ENCODE measurements around the gene ERBB4.

Gene ERBB4

GRCh38 chr2:212147921-212148513 lies 390.6 kb downstream of the ERBB4 start:
- Histone ChIP-seq H3K4me3 (ENCODE audit: low read depth in 1 of 2, low read length in 1 of 2) (no peak overlapping the region), H3K27me3 (no peaks in the 10 kb centered on the region), H3K9me3 (no peaks in the 10 kb centered on the region), H3K4me1 (ENCODE audit: control insufficient read depth in 1 of 2, insufficient read depth in 1 of 2, low read depth in 1 of 2, low read length in 1 of 2) (no peaks in the 10 kb centered on the region), H3K27ac (no peak overlapping the region), H3K36me3 (no peaks in the 10 kb centered on the region)
- TF ChIP-seq, protein P1, sequence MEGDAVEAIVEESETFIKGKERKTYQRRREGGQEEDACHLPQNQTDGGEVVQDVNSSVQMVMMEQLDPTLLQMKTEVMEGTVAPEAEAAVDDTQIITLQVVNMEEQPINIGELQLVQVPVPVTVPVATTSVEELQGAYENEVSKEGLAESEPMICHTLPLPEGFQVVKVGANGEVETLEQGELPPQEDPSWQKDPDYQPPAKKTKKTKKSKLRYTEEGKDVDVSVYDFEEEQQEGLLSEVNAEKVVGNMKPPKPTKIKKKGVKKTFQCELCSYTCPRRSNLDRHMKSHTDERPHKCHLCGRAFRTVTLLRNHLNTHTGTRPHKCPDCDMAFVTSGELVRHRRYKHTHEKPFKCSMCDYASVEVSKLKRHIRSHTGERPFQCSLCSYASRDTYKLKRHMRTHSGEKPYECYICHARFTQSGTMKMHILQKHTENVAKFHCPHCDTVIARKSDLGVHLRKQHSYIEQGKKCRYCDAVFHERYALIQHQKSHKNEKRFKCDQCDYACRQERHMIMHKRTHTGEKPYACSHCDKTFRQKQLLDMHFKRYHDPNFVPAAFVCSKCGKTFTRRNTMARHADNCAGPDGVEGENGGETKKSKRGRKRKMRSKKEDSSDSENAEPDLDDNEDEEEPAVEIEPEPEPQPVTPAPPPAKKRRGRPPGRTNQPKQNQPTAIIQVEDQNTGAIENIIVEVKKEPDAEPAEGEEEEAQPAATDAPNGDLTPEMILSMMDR (IDR thresholded peaks at IDR 0.05) = no peak

DNA sequence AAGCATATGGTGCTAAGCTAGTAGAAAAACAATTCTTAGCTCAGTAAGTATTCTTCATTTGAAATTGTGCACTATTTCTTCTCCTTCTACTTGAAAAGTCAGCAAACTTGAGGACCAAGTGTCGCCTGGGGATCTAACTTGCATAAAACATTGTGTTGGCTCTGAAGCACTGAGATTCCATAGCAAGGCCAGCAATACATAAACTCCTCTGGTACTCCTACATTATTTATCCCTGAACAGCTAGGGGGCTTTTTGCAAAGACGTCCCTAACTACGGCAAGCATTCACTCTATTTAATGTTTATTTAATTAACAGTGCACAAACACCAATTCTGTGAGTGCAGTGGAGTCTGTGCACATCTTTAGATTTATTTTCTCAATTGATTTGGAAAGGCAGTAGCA lies 392.2 kb downstream of the ERBB4 start:
- Histone ChIP-seq H3K36me3 (no peaks in the 10 kb centered on the region), H3K27ac (no peak overlapping the region), H3K4me3 (ENCODE audit: low read depth in 1 of 2, low read length in 1 of 2) (no peak overlapping the region), H3K27me3 (no peaks in the 10 kb centered on the region), H3K4me1 (ENCODE audit: control insufficient read depth in 1 of 2, insufficient read depth in 1 of 2, low read depth in 1 of 2, low read length in 1 of 2) (no peaks in the 10 kb centered on the region), H3K9me3 (no peaks in the 10 kb centered on the region)
- TF ChIP-seq, protein P1 (IDR thresholded peaks at IDR 0.05) = no peak

GRCh38 chr2:212145121-212145520 lies 393.5 kb downstream of the ERBB4 start:
- Histone ChIP-seq H3K27ac (no peak overlapping the region), H3K27me3 (no peaks in the 10 kb centered on the region), H3K36me3 (no peaks in the 10 kb centered on the region), H3K9me3 (no peaks in the 10 kb centered on the region), H3K4me3 (ENCODE audit: low read depth in 1 of 2, low read length in 1 of 2) (no peak overlapping the region), H3K4me1 (ENCODE audit: control insufficient read depth in 1 of 2, insufficient read depth in 1 of 2, low read depth in 1 of 2, low read length in 1 of 2) (no peaks in the 10 kb centered on the region)
- TF ChIP-seq, protein P1 (IDR thresholded peaks at IDR 0.05) = no peak

- no peaks in the 10 kb centered on the region for H3K4me1 ChIP-seq (ENCODE audit: control insufficient read depth in 1 of 2, insufficient read depth in 1 of 2, low read depth in 1 of 2, low read length in 1 of 2)
- TF ChIP-seq, protein P1 (IDR thresholded peaks at IDR 0.05) = no peak
Observed at GRCh38 chr2:212142631-212143030, 396.0 kb downstream of the ERBB4 start.

GRCh38 chr2:212141499-212141898 lies 397.1 kb downstream of the ERBB4 start:
- Histone ChIP-seq H3K36me3 (no peaks in the 10 kb centered on the region), H3K27ac (no peak overlapping the region), H3K9me3 (no peaks in the 10 kb centered on the region), H3K4me1 (ENCODE audit: control insufficient read depth in 1 of 2, insufficient read depth in 1 of 2, low read depth in 1 of 2, low read length in 1 of 2) (no peaks in the 10 kb centered on the region), H3K4me3 (ENCODE audit: low read depth in 1 of 2, low read length in 1 of 2) (no peak overlapping the region), H3K27me3 (no peaks in the 10 kb centered on the region)
- TF ChIP-seq, protein P1 (IDR thresholded peaks at IDR 0.05) = no peak

More at GRCh38 chr2:212142631-212143030, 396.0 kb downstream of the ERBB4 start:
- Histone ChIP-seq H3K9me3 (no peaks in the 10 kb centered on the region), H3K4me3 (ENCODE audit: low read depth in 1 of 2, low read length in 1 of 2) (no peak overlapping the region), H3K36me3 (no peaks in the 10 kb centered on the region), H3K27ac (no peak overlapping the region), H3K27me3 (no peaks in the 10 kb centered on the region)
